GM23248 (cell line): Measurements from ENCODE around the gene TPK1. TPM values are rescaled to one million over a fixed set of nuclear protein-coding genes. Genes with fewer than 3 reads are reported as not detected.

ENCODE experiments used
- DNase-seq: peaks from one replicate; pipeline ENCODE4 v3.0.0-alpha.2; 2015
- H2AFZ ChIP-seq: fragments of 200-600 bp; sonication (generic); 2 replicates; pipeline ENCODE4 v1.6.1; 2016; ENCODE audit warnings: antibody characterized with exemption
- H3F3A ChIP-seq: fragments of 200-600 bp; sonication (generic); 2 replicates; pipeline ENCODE4 v1.6.1; 2016; ENCODE audit warnings: mild to moderate bottlenecking, antibody characterized with exemption, mixed run types; ENCODE audit not compliant: insufficient read depth
- H3K27ac ChIP-seq: fragments of 200-600 bp; sonication (generic); 2 replicates; pipeline ENCODE4 v1.5.1; 2016; ENCODE audit warnings: mild to moderate bottlenecking
- H3K27me3 ChIP-seq: fragments of 200-600 bp; sonication (generic); replicated peaks from 2 replicates; pipeline ENCODE4 v1.6.1; 2016; ENCODE audit warnings: mild to moderate bottlenecking; ENCODE audit not compliant: insufficient read depth
- H3K36me3 ChIP-seq: fragments of 200-600 bp; sonication (generic); 2 replicates; pipeline ENCODE4 v1.6.1; 2016; ENCODE audit warnings: low read depth, mild to moderate bottlenecking
- H3K4me1 ChIP-seq: fragments of 200-600 bp; sonication (generic); 2 replicates; pipeline ENCODE4 v1.6.1; 2016; ENCODE audit warnings: mild to moderate bottlenecking; ENCODE audit not compliant: insufficient read depth
- H3K4me2 ChIP-seq: fragments of 200-600 bp; sonication (generic); one replicate; pipeline ENCODE4 v1.6.1; 2016; ENCODE audit warnings: mild to moderate bottlenecking; ENCODE audit not compliant: unreplicated experiment
- H3K4me3 ChIP-seq: fragments of 200-600 bp; sonication (generic); 2 replicates; pipeline ENCODE4 v1.5.1; 2016; ENCODE audit warnings: mild to moderate bottlenecking
- H3K79me2 ChIP-seq: fragments of 200-600 bp; sonication (generic); 2 replicates; pipeline ENCODE4 v1.6.1; 2016; ENCODE audit warnings: mild to moderate bottlenecking; ENCODE audit not compliant: insufficient read depth
- H3K9ac ChIP-seq: fragments of 200-600 bp; sonication (generic); 2 replicates; pipeline ENCODE4 v1.6.1; 2016; ENCODE audit warnings: mild to moderate bottlenecking
- H3K9me2 ChIP-seq: fragments of 200-600 bp; sonication (generic); 2 replicates; pipeline ENCODE4 v1.6.1; 2016; ENCODE audit warnings: mixed run types, mild to moderate bottlenecking, moderate library complexity; ENCODE audit not compliant: insufficient read depth
- H3K9me3 ChIP-seq: fragments of 200-600 bp; sonication (generic); one replicate; pipeline ENCODE4 v1.6.1; 2017; ENCODE audit warnings: low read depth
- H4K20me1 ChIP-seq: fragments of 200-600 bp; sonication (generic); 2 replicates; pipeline ENCODE4 v1.6.0; 2016; ENCODE audit not compliant: insufficient read depth
- EZH2 ChIP-seq: fragments of 200-600 bp; sonication (generic); IDR thresholded peaks from 2 replicates; pipeline ENCODE4 v1.6.1; 2018; ENCODE audit warnings: antibody characterized with exemption, mild to moderate bottlenecking; ENCODE audit not compliant: insufficient read depth, poor library complexity, severe bottlenecking
- EZH2phosphoT487 ChIP-seq: fragments of 200-600 bp; sonication (generic); IDR thresholded peaks from 2 replicates; pipeline ENCODE4 v1.6.1; 2018; ENCODE audit warnings: antibody characterized with exemption, moderate library complexity, mild to moderate bottlenecking, low read depth; ENCODE audit not compliant: insufficient read depth
- whole genome bisulfite sequencing, 2 experiments: methylation state at CpG; one replicate each; pipeline ENCODE4 v1.1.6; 2015 to 2017; ENCODE audit warnings: low lambda C conversion rate in 2 of 2, low coverage in 1 of 2; ENCODE audit errors: missing lambda C conversion rate in 2 of 2; 5-methylcytosine and 5-hydroxymethylcytosine counted together
- in situ Hi-C: fragments of 300-500 bp; cut with MboI; formaldehyde crosslinking; loops from 2 replicates; pipeline ENCODE4 v1.15.0; 2020
- polyA plus RNA-seq: library from polyadenylated mRNA; unstranded; fragments of >200 nt; fragmentation: Nextera tagmentation; extraction: Ambion mirVana; gene quantifications from 2 replicates; pipeline ENCODE4 v1.2.1, GENCODE V29; 2016
- total RNA-seq: library from RNA; depleted of rRNA; stranded (reverse); fragments of >200 nt; shearing (Covaris generic); gene quantifications from 2 replicates; pipeline ENCODE4 v1.2.3, GENCODE V29; 2014

TPK1 gene
- total and polyA plus RNA-seq, 2 experiments from 2014 or later, result 2.9 to 3.7 TPM

- no peaks in the 10 kb centered on the region for H3K36me3 ChIP-seq
- H3K4me3 ChIP-seq, result no peak overlapping the region
- no peak overlapping the region for H2AFZ ChIP-seq
- H3K27ac ChIP-seq, result no peak overlapping the region
- no peaks in the 10 kb centered on the region for H3K9me2 ChIP-seq
- 0 to 5% methylated on average over 1 of the region's 1 CpG for WGBS, 2 experiments
- H3K27me3 ChIP-seq, result no peaks in the 10 kb centered on the region
- DNase-seq, result no peak
- no peaks in the 10 kb centered on the region for H3K79me2 ChIP-seq
- H3K9me3 ChIP-seq, result no peaks in the 10 kb centered on the region
- TF ChIP-seq EZH2phosphoT487, result no peak
- TF ChIP-seq EZH2, result no peak
- no peaks in the 10 kb centered on the region for H4K20me1 ChIP-seq
- no peaks in the 10 kb centered on the region for H3F3A ChIP-seq
- in situ Hi-C loops, result no loop called here
- no peak overlapping the region for H3K9ac ChIP-seq
- H3K4me1 ChIP-seq, result no peaks in the 10 kb centered on the region
- no peak overlapping the region for H3K4me2 ChIP-seq
Observed at GRCh38 chr7:144857463-144857862, 21.6 kb upstream of the TPK1 start.

GRCh38 chr7:144854839-144855424, 19.1 kb upstream of the TPK1 start:
- peak; percentile 50 for DNase-seq
- in situ Hi-C loops, result no loop called here
- H3K9me2 ChIP-seq, result no peaks in the 10 kb centered on the region
- no peak overlapping the region for H3K4me3 ChIP-seq
- H3K79me2 ChIP-seq, result no peaks in the 10 kb centered on the region
- H3K27me3 ChIP-seq, result no peaks in the 10 kb centered on the region
- H3K4me2 ChIP-seq, result no peak overlapping the region
- TF ChIP-seq EZH2 (no peak), EZH2phosphoT487 (no peak)
- H4K20me1 ChIP-seq, result no peaks in the 10 kb centered on the region
- no peak overlapping the region for H3K27ac ChIP-seq
- H3K4me1 ChIP-seq, result no peaks in the 10 kb centered on the region
- 27 to 31% methylated on average over 3 of the region's 3 CpGs for WGBS, 2 experiments
- no peaks in the 10 kb centered on the region for H3K9me3 ChIP-seq
- H3K9ac ChIP-seq, result no peak overlapping the region
- no peaks in the 10 kb centered on the region for H3F3A ChIP-seq
- no peaks in the 10 kb centered on the region for H3K36me3 ChIP-seq
- no peak overlapping the region for H2AFZ ChIP-seq

GRCh38 chr7:144853542-144853941, 17.7 kb upstream of the TPK1 start:
- DNase-seq, result no peak
- Histone ChIP-seq H3K9me2 (no peaks in the 10 kb centered on the region), H3K27me3 (no peaks in the 10 kb centered on the region), H3K4me1 (no peaks in the 10 kb centered on the region), H3K4me2 (no peak overlapping the region), H3K79me2 (no peaks in the 10 kb centered on the region), H4K20me1 (no peaks in the 10 kb centered on the region), H3F3A (no peaks in the 10 kb centered on the region), H3K4me3 (no peak overlapping the region), H3K36me3 (no peaks in the 10 kb centered on the region), H3K9ac (no peak overlapping the region), H2AFZ (no peak overlapping the region), H3K9me3 (no peaks in the 10 kb centered on the region), H3K27ac (no peak overlapping the region)
- in situ Hi-C loops, result no loop called here
- TF ChIP-seq EZH2phosphoT487 (no peak), EZH2 (no peak)
- WGBS, 2 experiments, result 51 to 54% methylated on average over 8 of the region's 8 CpGs

- TF ChIP-seq EZH2phosphoT487 (no peak), EZH2 (no peak)
- Histone ChIP-seq H4K20me1 (no peaks in the 10 kb centered on the region), H3K4me2 (no peak overlapping the region), H3K9me2 (no peaks in the 10 kb centered on the region), H3K27ac (no peak overlapping the region), H3K9me3 (no peaks in the 10 kb centered on the region), H3K4me1 (no peaks in the 10 kb centered on the region), H3K79me2 (no peaks in the 10 kb centered on the region), H3K36me3 (no peaks in the 10 kb centered on the region), H3K27me3 (no peaks in the 10 kb centered on the region), H2AFZ (no peak overlapping the region), H3F3A (no peaks in the 10 kb centered on the region), H3K4me3 (no peak overlapping the region), H3K9ac (no peak overlapping the region)
- DNase-seq, result no peak
- WGBS, 2 experiments, result 35 to 38% methylated on average over 1 of the region's 1 CpG
- in situ Hi-C loops, result no loop called here
Observed at GRCh38 chr7:144848078-144848477, 12.2 kb upstream of the TPK1 start.
